ENCODE measurements around the gene MRPL39.
"Not testable (repeated sequence)": the region's sequence is repeated elsewhere in the genome, so short reads cannot be mapped to it uniquely, and the experiment has no call there.

MRPL39 gene

GRCh38 chr21:25607151-25608043 is at the start of gene MRPL39:
TSS of gene MRPL39 (minus strand) at chr21:25607481. CDS start at chr21:25607475, 6 bp downstream.
- no peak for FAIRE-seq

GRCh38 chr21:25656412-25656811 is 49.1 kb upstream of the MRPL39 start:
- FAIRE-seq = no peak

GRCh38 chr21:25649146-25649545 is 41.9 kb upstream of the MRPL39 start:
- FAIRE-seq = no peak

- no peak for FAIRE-seq
Measured at GRCh38 chr21:25647647-25648046, 40.4 kb upstream of the MRPL39 start.

- no peak for FAIRE-seq
Measured at GRCh38 chr21:25646474-25646873, 39.2 kb upstream of the MRPL39 start.

- no peak for FAIRE-seq
Measured at GRCh38 chr21:25643486-25643885, 36.2 kb upstream of the MRPL39 start.

GRCh38 chr21:25640943-25641292 is 33.6 kb upstream of the MRPL39 start:
- no peak for FAIRE-seq

GRCh38 chr21:25640202-25640942 is 33.1 kb upstream of the MRPL39 start:
- FAIRE-seq = no peak

GRCh38 chr21:25639551-25640201 is 32.4 kb upstream of the MRPL39 start:
- FAIRE-seq = no peak

- no peak for FAIRE-seq
Measured at GRCh38 chr21:25638660-25639550, 31.6 kb upstream of the MRPL39 start, which contains the start of gene JAM2. TSS of gene JAM2 (plus strand) at chr21:25639258. CDS start at chr21:25639822, 564 bp downstream.

GRCh38 chr21:25637851-25638659 is 30.8 kb upstream of the MRPL39 start:
- no peak for FAIRE-seq

- no peak for FAIRE-seq
Measured at GRCh38 chr21:25636727-25637126, 29.4 kb upstream of the MRPL39 start.

- no peak for FAIRE-seq
Measured at GRCh38 chr21:25635310-25635709, 28.0 kb upstream of the MRPL39 start.

- no peak for FAIRE-seq
Measured at GRCh38 chr21:25632296-25632695, 25.0 kb upstream of the MRPL39 start.

GRCh38 chr21:25626757-25627156 is 19.5 kb upstream of the MRPL39 start:
- FAIRE-seq = no peak

- not testable (repeated sequence) for FAIRE-seq
Measured at GRCh38 chr21:25625776-25626555, 18.7 kb upstream of the MRPL39 start.

- no peak for FAIRE-seq
Measured at GRCh38 chr21:25625036-25625435, 17.8 kb upstream of the MRPL39 start.

- no peak for FAIRE-seq
Measured at GRCh38 chr21:25624511-25624910, 17.2 kb upstream of the MRPL39 start.

GRCh38 chr21:25619198-25619597 is 11.9 kb upstream of the MRPL39 start:
- FAIRE-seq = no peak

- no peak for FAIRE-seq
Measured at GRCh38 chr21:25615880-25616279, 8.6 kb upstream of the MRPL39 start.

GRCh38 chr21:25614441-25614840 is 7.2 kb upstream of the MRPL39 start:
- no peak for FAIRE-seq

All from colon (tissue), 2 donors.